Activated gamma-delta T cell (primary cell): Measurements from ENCODE around the gene TNFRSF25.

Experiments used
- DNase-seq: peaks from one replicate; lab custom pipeline; 2025; lab: John Stamatoyannopoulos, UW

TNFRSF25 gene

DNA sequence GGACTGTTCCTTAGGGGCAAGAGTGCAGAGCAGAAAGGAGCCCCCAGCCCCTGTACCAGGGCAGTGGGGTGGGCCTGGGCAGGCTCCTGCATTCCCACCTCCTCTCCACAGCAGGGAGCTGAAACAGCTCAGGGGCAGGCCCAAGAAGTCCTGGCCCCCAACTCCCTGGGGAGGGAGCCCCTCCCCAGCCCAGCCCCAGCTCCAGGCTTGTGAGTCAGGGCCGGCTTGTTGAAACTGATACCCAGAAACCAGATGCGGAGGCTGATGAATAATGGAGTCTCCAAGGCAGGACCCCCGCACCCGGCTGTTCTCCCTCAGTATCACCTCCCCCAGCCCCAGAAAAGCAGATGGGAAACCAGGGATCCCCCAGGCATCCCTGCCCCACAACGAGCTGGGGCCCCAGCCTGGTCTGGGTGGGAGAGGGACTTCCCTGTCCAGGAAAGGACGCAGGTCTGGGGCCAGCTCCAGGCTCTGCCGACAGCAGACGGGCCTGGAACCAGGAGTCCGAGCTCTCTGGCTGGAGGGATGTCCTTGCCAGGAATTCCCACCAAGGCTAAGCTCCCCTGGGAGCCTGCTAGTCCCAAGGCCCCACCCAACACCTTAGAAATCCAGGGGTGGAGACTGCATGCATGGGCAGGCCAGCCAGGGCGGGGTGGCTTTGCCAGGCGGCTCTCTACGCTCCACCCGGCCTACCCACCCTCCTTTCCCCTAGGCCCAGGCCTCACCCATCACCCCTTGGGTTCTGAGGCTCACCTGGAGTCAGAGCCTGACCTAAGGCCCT, 22.8 kb upstream of the TNFRSF25 start:
- DNase-seq, result no peak

DNA sequence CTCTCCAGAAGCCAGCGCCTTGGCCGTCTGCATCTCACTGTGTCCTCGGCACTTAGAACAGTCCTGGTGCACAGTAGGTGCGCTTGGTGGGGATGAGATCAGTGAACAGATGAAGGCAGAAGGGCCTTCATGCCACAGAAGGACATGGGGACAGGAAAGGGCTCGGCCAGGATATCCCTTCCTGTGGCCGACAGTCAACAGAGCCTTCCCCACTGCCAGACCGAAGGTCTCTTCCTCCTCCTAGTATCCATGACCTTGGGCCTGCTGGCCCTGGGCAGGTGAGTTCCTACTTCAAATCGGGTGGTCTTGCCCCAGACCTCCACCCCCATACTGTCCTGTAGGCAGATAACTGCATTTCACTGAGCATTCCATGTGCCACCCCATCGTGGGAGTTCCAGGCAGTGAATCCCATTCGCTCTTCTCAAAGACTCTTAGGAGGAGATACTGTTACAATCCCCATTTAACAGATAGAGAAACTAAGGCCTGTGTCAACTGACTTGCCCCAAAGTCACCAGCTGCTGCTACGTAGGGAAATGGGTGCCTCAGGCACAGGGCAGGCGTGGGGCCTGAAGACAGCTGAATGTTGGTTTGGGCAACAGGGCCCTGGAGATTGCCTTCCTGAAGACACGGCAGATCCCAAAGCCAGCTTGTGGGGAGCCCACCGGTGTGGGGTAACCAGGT, 22.0 kb upstream of the TNFRSF25 start:
- no peak for DNase-seq

DNA sequence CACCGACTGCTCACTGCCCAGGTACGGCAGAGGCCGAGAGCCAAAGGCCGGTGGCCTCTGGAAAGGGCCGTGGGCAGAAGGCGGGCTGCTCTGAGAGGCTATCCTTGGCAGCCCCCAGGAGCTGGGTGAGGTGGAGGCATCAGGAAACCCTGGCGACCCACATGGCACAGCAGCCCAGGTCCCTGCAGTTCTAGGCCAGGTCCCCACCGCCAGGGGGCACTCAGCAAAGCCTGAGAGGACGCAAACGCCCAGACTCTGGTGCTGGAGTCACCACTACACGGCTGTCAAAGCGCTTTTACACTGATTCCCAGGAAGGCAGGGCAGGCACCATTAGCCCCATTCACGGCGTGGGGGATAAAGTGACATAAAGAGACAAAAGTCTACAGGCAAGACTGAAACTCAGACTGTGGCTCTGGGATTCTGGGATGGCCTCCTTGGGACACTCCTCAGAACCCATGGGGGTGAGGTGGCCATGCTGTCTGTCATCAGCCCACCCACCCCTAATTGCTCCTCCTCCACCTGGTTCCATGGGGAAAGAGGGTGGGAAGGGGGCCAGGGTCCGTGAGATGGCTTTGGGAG, 20.5 kb upstream of the TNFRSF25 start:
- peak; percentile 30 for DNase-seq

DNA sequence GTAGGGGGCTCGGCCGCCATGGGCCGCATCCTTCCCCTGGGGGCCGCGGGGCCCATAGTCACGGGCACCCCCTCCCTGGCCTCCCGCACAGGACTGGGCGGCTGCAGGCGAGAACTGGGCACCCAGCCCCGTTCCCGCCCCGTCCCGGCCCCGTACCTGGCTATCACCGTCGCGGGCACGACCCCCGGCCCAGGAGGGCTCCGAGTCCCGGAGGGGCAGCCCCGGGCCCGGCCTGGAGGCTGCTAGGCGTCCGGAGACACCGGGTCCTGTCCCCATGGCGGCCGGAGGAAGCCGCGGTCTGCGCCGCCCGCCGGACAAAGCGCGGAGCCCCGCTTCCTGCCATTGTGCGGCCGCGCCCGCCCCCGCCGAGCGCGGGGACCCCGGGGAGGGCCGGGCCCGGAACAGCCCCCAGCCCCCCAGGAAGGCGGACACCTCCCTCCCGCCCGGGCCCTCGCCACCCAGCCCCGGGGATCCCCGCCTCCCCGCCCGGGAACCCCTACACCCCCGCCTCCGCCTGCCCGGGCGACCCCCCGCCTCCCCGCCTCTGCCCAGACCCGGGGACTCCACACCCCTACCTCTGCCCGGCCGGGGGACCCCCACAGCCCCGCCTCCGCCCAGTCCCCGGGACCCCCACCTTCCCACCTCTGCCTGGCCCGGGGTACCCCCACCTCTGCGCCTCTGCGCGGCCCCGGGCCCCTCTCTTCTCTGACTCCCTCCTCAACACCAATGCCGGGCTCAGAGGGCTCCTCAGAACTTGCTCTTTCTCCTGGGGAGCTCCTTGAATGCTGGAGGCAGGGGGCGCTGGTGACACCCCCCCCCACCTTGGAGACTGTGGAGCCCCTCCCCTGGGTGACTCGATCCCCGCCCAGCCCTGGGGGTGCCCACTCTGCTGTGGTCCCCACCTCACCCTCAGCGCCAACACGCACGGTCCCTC, 19.5 kb upstream of the TNFRSF25 start:
- DNase-seq, result no peak

DNA sequence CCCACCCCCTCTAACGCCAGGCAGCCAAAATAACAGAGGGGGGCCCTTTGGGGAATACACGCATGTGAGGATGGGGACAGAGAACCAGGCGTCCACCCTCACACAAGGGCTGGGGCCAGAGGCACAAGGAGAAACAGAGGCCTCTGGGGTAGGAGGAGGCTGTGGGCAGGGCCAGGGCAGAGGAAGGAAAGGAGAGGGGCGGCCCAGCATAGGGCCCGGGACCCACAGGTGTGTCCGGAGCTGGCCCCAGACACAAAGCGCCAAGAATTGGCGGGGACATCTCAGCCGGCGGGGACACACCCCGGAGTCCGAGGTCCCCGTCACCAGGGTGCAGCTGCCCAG, 18.8 kb upstream of the TNFRSF25 start:
- no peak for DNase-seq

DNA sequence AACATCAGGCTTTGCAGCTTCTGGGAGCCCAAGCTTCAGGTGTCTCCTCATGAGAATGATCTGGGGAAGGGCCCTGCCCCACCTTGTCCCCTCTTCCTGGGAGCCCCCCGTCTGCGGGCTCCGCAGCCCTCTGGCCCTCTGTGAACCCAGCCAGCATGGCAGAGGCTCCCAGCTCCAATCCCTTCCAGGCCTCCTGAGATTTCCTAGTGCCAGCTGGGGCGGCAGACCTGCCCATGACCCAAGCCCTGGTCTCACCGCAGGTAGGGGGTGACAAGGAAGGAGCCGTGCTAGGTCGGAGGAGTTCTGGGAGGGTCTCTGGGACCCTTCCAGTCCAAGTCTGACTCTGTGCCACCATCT, 17.8 kb upstream of the TNFRSF25 start:
- no peak for DNase-seq

DNA sequence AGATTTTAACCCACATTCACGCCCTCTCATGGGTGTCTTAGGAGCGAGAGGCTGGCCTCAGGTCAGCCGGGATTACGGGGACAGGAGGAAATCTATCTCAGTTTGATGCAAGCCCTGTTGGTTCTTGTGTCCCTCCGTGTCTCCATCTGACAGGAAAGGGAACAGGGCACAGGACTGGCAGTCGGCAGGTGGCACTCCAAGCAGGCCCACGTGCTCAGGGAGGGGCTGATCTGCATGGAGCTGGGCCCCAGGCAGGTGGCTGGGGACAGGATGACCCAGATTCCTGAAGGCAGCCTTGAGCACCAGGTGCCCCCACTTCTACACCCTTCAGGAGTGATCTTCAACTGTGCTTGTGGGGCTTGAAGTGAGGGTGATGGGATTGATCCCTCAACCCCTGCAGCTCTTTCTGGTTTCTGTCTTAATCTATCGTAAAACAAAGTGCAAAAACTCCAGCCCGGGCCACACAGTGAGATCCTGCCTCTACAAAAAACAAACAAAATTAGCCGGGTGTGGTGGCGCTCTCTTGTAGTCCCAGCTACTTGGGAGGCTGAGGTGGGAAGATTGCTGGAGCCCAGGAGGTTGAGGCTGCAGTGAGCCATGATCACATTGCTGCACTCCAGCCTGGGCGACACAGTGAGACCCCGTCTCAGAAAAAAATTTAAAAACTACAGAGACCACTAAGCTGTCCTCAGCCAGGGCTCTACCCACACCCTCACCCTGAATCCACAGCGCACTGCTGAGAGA, 17.2 kb upstream of the TNFRSF25 start:
- DNase-seq, result no peak

DNA sequence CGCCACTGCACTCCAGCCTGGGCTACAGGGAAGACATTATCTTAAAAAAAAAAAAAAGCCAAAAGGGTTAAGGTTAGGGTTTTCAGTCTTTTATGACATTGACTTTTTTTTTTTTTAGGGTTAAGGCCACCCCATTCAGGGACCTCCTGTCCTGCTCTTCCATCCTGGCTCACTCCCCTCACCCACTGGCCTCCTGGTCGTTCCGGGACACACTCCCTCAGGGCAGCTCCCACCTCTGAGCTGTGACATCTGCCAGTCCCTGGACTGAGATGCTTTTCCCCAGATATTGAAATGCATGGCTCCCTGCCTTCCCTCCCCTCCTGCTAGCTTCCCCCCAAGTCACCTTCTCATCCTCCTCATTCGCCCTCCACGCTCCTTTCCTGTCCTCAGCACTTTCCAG, 15.8 kb upstream of the TNFRSF25 start:
- DNase-seq, result no peak

DNA sequence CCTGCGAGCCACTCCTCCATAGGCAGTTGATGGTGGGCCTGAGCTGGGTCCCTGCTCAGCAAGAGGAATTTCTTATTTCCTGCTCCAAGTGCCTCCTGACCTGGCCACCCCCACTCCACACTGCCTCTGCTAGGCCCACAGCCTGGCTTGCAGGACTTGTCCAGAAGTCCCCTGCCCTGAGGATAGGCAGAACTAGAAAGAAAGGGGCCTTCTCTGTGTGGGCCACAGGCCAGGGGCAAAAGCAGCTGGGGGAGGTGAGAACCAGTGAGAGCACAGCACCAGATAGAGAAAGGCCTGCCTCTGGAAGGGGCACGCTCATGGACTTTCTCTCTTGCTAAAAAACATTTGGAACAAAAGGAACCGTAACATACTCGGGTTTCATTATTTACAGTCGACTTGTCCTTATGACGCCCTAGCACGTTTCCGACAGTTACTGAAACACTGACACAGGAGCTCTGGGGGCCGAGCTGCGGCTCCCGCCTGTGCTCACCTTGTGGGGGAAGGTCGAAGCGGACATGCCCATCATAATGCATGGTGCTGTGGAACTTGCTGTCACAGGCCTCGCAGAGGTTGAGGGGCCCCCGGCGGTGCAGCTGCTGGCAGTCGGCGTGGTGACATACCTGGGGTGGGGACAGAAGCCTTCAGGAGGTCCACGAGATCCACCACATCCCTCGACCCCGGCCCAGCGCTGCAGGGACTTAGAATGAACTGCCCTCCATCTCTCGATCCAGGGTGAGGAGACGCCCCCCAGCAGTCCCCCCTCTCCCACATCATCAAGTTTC, 11.3 kb upstream of the TNFRSF25 start:
- DNase-seq, result no peak

DNA sequence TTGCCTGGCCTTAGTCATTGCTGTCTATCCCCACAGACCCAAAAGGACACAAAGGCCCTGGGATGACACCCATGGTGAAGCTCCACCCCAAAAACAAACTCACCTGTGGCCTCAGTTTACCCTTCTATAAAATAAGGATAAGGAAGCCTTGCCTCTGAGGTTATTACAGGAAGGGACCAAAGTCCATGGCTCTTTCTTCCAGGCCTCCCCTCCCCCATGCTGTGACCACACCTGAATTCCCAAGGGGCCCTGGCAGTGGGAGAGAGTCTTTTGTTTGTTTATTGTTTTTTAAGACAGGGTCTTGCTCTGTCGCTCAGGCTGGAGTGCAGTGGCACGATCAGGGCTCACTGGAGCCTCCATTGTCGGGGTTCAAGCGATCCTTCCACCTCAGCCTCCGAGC, 10.5 kb upstream of the TNFRSF25 start:
- DNase-seq, result no peak

DNA sequence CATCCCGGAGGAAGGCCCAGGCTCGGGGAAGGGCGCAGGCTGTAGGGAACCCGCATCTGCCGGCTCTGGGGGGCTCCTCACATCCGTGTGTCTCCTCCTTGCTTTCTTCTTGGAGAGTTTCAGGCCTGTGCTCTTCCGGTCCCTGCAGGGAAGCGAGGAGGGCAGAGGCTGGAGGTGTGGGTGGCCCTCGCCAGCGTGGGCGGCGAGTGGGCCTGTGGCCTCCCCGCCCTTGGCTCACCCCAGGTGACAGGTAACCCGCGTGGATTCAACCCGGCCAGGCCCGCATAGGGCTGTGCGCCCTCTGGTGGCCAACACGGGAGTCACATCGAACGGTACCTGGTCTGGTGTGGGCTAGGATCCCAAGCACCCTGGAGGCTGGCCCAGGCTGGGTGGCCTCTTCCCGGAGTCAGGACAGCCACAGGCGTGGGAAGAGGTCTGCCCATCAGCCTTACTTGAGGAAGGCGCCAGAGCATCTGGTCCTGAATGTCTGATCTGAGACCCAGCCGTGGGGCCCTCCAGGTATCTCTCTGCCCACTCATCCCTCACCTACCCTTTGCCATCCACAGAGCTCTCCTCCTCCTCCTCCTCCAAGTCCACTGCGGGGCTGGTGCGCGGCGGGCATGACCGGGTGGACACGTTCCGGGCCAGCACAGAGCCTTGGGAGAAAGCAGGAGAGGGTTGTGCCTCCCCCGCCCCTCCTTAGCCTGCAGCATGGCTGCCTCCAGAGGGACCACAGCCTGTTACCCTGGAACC, 9.6 kb upstream of the TNFRSF25 start:
- peak; percentile 39 for DNase-seq

DNA sequence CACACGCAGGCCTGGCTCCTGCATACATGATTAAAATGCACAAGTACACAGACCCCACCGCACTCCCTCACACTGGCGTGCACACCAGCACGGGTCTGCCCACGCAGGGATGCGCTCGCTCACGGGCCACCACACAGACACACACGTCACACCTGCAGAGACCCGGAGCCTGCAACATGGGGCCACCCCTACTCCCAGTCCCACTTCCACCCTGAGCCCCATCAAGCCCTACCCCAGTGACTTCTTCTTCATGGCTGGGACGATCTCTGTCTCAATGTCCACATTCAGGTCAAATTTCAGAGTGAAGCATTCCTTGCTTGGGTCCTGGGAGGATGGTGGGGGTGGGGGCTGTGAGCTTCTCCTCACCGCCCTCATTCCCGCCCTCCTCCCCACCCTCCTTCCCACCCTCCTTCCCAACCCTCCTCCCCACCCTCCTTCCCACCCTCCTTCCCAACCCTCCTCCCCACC, 8.9 kb upstream of the TNFRSF25 start:
- no peak for DNase-seq

DNA sequence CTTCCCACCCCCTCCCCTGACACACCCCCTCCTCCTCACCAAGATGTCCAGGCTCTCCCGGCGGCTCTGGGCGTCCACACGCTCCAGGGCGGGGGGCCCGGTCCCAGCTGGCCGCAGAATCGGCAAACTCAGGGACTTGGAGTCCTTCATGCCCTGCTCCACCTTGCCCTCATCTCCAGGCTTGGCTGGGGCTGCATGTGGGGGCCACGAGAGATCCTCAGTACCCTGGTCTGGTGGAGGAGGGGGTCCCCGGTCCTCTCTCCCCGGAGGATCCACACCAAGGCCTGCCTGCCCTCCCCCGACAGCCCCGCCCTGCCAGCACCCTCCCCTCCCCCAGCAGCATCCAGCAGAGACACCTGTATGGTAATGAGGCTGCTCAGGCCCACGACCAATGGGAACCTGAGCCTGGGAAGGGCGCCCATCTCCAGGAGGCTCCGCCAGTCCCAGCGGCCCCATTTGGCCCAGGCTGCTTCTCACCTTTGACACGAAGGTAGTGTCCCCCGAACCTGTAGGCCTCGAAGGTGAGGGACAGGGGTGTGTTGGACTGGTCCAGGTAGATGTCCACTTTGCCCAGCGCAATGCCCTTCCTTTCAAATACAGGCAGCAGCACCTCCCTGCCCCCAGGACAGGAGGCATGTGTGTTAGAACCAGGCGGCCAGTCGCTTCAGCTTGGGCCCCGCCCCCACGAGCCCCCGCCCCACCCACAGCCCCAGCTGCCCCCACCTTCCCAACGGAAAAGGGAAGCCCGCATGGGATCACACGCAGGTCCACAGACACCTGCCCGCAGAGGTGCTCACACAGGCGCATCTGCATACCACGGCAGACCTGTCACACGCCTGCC, 8.2 kb upstream of the TNFRSF25 start:
- no peak for DNase-seq

DNA sequence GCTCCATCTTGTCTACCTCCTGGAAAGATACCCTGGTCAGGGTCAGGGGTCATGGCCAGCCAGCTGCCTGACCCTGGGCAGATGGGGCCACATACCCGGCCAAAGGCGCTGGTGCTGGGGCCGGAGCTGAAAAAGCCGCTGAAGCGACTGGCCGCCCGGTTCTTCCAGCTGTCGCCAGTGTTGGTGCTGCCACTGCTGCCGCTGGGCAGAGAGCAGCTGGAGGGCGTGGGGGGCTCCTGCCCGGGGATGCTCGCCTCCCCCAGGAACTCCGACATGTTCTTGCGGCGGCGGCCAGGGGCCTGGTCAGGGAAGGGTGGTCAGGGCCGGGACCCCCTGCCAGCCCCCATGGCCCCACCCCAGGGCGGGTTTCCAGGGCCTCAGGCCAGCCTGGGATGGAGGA, 7.2 kb upstream of the TNFRSF25 start:
- no peak for DNase-seq

DNA sequence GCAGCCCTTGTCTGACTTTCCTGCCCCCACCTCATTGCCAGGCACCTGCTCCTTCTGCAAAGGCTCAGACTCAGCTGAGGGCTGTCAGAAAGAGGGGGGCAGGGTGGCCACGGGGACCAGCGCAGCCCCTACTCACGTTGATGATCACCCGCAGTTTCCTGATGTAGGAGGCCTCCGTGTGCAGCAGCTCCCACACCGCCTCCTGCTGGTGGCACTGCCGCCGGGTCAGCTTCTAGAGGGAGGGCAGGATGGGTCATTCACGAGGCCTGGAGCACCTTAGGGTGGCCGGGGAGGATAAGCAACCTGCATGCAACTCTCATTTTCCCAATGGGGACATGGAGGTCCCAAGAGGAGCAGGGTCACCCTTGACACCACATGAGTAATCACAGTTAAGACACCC, 6.4 kb upstream of the TNFRSF25 start:
- DNase-seq, result no peak

DNA sequence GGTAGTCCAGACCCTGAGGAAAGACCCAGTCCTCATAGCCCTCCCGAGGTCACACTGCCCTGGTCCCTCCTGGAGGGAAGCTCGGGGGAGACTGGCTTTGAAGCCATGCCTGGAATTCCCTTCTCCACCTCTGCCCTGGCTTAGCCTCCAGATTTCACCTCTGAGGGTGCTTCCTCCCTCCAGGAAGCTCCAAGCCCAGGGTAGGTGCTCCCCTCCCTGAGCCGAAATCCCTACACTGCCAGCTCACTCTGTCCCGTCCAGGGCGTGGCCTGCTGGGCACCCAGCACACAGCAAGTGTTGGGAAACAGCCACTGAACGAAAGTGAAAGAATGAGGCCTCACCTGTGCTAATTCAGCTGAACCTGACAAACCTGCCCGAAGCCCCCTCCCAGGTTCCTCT, 6.0 kb upstream of the TNFRSF25 start:
- DNase-seq, result no peak

DNA sequence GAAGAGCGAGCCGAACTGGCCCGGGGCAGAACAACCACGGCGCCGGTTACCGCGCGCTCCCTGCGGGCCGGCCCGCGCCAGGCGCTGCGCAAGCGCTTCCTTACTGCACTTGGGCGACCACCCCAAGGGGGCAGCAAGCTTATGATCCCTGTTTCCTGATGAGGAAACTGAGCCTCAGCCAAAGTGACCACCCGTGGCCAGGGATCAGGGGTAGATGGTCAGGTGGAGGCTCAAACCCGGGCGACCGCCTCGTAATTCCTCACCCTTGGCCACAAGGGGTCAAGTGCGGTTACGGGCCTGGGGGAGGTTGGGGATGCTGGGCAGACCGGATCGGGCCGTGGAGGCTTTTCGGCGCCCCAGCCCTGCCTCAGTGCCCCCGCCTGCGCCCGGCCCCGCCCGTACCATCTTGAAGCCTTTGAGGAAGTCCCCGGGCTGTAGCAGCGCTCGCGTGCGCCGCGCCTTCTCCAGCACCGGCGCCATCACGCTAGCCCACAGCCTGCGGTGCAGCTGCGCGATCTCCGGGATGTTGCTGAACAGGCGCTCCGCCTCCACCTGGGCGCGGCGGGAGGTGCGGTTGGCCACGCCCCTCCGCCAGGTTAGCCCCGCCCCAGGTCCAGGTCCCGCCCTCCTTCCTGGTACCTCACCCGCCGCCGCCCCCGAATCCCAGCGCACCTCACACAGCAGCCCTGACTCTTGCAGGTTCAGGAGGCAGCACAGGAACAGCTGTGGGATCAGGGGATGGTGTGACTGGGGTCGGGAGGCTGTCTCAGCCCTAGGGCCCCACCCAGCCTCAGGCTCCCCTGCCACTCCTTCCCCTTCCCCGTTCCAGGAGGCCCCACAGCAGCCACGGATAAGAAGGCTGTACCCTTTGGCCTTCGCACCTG, 5.4 kb upstream of the TNFRSF25 start:
- DNase-seq, result no peak
